RCC 7860 (cell line): ENCODE data around the gene SUSD4.
"Not testable (repeated sequence)": the region's sequence is repeated elsewhere in the genome, so short reads cannot be mapped to it uniquely, and the experiment has no call there.

Source experiments
- DNase-seq: peaks from one replicate; pipeline ENCODE4 v3.0.0-alpha.2; 2015; ENCODE audit warnings: low spot score
- FAIRE-seq: peaks from 2 replicates; lab custom pipeline; 2012; peaks lifted over from hg19 to GRCh38; lab: Jason Lieb, UNC

SUSD4 gene, protein sequence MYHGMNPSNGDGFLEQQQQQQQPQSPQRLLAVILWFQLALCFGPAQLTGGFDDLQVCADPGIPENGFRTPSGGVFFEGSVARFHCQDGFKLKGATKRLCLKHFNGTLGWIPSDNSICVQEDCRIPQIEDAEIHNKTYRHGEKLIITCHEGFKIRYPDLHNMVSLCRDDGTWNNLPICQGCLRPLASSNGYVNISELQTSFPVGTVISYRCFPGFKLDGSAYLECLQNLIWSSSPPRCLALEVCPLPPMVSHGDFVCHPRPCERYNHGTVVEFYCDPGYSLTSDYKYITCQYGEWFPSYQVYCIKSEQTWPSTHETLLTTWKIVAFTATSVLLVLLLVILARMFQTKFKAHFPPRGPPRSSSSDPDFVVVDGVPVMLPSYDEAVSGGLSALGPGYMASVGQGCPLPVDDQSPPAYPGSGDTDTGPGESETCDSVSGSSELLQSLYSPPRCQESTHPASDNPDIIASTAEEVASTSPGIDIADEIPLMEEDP

DNA sequence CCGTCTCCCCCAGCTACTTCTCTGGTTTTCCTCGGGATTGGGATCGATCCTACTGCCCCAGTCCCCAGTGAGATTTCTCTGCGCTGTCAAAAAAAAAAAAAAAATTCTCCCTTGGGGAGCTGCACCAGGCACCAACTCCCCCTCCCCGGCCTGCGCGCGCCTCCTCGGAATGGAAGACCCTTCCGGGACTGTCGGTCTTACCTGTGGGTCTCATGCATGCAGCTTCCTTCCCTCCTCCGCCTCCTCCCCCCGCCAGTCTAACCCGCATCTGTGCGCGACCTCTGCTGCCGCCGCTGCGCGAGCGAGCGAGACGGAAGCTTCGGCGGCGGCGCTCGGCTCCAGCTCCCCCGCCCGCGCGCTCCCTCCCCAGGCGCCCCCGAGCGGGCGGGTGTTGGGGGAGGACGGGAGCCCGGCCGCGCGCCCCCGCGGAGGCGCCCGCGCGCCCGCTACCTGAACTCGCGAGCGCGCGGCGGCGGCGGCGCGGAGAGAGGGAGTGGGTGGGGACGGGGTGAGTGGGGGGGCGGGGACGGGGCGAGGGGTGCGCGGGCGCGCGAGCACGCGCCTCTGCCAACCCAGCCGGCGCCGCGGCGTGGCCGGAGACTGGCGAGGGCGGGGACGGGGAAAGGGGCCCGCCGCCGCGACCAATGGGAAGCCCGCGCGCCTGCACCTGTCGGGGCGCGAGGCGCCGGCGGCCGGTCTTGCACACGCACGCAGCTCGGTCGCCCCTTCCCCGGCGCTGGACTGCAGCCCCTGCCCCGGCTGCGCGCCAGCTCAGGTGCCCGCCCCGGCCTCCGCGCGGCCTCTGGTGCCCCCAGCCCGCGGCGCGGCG is at the start of gene SUSD4:
Gene SUSD4, minus strand, starts transcription at position 321 of the 829 bp plus-strand sequence. CDS start 751 bp downstream, outside the sequence.
- FAIRE-seq (no peak), DNase-seq (peak; percentile 11)

DNA sequence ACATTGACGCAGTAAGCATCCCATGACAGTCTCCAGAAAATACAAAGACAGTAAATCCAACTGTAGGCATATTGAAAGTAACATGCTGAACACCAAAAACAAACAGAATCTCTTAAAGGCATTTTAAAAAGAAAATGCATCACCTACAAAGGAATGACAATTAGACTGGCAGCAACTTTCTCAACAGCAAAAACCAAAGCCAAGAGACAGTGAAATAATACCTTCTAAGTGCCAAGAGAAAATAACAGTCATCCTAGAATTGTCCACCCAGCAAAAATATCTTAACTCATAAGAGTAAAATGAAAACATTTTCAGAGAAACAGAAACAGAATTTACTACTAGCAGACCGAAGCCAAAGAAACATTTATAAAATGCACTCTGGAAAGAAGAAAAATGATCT is 49.2 kb upstream of the SUSD4 start:
- DNase-seq = no peak
- no peak for FAIRE-seq

DNA sequence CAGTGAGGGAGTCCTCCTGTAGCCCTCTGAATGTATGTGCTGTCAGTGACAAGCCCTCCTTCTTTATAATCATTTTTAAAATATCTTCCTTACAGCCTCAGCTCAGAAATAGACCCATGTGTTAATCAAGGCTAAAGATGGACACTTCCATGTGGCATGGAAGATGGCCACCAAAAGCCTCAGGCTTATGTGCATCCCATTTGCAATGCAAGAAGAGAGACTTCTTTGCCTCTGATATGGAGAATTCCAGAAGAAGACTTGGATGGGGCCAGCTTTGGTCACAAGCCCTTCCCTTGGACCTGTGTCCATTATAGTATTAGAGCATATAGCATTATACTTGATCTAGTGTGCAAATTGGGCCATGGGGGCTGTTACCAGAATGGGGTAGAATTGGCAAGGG is 47.7 kb upstream of the SUSD4 start:
- no peak for FAIRE-seq
- DNase-seq = no peak

DNA sequence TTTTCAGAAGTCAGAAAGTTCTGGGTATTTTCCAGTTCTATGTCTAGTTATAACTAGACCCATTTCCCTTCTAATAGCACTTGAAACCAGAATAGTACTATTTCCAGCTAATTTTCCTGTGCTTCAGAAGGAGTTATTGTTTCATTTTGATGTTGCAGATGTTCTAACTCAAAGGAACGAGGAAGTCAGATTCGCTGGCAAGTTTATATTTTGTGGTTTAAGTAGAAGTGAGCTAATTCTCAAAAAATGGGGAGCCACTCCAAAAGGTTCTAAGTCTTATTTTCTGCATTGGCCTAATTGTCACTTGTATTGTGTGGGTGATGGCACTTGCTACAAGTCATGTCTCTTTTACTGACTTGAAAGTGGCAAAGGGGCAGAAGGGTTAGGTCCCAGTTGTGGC is 47.3 kb upstream of the SUSD4 start:
- no peak for FAIRE-seq
- no peak for DNase-seq

- no peak for DNase-seq
- FAIRE-seq = no peak
Measured at GRCh38 chr1:223410036-223410435, 46.1 kb upstream of the SUSD4 start.

DNA sequence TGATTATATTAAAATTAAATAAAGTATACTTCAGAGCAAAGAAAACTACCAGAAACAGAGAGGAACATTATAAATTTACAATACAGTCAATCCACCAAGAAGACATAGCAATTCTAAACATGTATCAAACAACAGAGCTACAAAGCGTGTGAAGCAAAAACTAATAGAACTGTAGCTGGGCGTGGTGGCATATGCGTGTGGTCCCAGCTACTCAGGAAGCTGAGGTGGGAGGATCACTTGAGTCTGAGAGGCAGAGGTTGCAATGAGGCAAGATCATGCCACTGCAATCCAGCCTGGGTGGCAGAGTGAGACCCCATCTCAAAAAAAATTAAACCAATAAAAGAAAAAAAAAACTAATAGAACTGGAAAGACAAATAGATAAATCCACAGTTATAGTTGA is 41.5 kb upstream of the SUSD4 start:
- FAIRE-seq (no peak), DNase-seq (no peak)

GRCh38 chr1:223403184-223403815 is 39.3 kb upstream of the SUSD4 start:
- DNase-seq (no peak), FAIRE-seq (peak; percentile 10)

GRCh38 chr1:223402790-223403142 is 38.8 kb upstream of the SUSD4 start:
- FAIRE-seq = no peak
- DNase-seq = no peak

DNA sequence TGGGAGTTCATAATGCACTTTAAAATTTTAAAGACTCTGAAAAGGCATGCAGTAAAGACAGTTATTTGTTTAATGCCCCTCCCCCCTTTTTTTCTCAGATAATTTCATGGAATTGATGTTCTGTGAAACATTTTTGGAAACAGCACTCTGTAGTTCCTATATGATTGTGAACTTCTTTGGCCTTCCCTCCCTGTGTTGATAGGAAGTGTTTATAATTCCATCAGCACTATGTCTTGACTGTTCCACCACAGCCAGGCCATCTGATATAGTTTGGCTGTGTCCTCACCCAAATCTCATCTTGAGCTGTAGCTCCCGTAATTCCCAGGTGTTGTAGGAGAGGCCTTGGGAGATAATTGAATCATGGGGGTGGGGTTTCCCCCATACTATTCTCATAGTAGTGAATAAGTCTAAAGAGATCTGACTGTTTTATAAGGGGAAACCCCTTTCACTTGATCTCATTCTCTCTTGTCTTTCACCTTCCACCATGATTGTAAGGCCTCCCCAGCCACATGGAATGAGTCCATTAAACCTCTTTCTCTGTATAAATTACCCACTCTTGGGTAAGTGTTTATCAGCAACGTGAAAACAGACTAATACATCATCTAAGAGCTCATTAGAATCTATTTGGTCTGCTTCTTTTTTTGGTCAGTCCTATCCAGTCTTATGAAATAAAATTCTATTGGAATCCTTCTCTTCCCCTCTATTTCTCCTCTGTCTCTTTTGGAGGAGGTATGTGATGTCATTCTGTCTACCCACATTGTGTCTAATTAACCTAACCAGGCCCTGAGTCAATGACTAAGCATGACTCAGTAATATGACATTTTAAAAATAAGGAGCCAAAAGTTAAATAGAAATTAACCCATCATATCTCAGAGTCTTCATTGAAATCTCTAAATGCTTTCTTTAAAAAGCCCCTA is 38.2 kb upstream of the SUSD4 start:
- FAIRE-seq (peak; percentile 98), DNase-seq (peak; percentile 82)

- FAIRE-seq, DNase-seq: not testable (repeated sequence)
Measured at GRCh38 chr1:223399393-223399792, 35.4 kb upstream of the SUSD4 start.

- DNase-seq (no peak), FAIRE-seq (no peak)
Measured at GRCh38 chr1:223394706-223395105, 30.7 kb upstream of the SUSD4 start.

GRCh38 chr1:223394242-223394641 is 30.3 kb upstream of the SUSD4 start:
- DNase-seq (no peak), FAIRE-seq (no peak)

DNA sequence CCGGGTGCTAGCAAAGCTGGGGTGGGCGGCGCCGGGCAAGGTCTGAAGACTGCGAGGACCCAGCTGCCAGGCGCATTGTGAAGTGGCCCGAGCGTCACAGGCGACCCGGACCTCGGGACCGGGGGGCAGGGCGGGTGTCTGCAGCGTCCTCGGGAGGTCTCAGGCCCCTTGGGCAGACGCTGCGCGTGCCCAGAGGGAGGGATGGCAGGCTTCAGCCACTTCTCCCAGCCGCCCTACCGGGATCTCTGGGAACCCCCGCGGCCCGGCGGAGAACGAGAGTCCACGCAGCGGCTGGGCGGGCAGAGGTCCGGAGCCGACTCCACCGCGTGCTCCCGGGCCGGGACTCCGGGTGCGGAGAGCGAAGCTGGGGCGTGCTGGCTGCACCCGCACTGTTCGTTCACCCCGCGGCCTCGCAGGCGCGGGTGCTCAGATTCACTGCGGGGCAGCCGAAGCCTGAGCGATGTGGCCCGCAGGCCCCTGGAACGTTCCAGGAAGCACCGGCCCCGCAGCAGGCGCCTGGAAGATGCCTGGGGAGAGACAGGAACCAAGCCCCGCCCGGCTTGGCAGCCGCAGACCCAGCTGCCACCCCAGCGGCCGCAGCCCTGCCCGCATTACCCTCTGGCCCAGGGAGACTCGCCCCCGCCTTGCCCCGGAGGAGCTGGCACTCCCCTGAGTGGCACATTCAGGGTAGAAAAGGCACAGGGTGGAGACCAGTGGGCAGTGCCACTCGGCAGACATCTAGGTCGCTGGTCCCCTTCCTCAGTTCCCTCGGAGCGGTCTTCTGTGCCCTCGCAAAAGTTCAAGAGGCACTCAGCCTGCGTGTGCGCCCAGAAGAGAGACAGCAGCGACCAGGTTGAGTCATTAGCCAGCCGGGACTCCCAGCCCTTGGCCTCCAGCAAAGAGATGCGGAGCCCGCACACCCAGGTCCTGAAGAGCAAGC is 29.6 kb upstream of the SUSD4 start, which contains the start of gene CCDC185:
Gene CCDC185, plus strand, starts transcription at position 141 of the 940 bp plus-strand sequence. Its CDS starts 61 bp downstream, at position 202.
- DNase-seq (no peak), FAIRE-seq (no peak)

- no peak for DNase-seq
- no peak for FAIRE-seq
Measured at GRCh38 chr1:223390618-223391017, 26.6 kb upstream of the SUSD4 start.

GRCh38 chr1:223386013-223386412 is 22.0 kb upstream of the SUSD4 start:
- DNase-seq (no peak), FAIRE-seq (no peak)

DNA sequence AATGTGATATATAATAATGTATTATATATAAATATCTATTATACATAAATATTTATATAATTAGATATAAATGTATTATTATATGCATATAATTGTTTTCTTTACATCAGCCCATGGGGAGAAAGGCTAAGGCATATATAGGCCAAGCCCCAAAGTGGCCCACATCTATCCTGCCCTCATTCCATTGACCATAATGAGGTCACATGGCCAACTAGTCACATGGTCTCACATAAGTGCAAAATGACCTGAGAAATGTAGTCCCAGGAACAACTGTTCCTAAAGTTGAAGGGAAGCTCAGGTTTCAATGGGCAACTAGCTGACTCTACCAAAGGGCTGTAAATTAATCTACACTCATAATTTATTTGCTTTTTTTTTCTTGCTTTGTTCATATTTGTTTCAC is 14.8 kb upstream of the SUSD4 start:
- FAIRE-seq = no peak
- no peak for DNase-seq

DNA sequence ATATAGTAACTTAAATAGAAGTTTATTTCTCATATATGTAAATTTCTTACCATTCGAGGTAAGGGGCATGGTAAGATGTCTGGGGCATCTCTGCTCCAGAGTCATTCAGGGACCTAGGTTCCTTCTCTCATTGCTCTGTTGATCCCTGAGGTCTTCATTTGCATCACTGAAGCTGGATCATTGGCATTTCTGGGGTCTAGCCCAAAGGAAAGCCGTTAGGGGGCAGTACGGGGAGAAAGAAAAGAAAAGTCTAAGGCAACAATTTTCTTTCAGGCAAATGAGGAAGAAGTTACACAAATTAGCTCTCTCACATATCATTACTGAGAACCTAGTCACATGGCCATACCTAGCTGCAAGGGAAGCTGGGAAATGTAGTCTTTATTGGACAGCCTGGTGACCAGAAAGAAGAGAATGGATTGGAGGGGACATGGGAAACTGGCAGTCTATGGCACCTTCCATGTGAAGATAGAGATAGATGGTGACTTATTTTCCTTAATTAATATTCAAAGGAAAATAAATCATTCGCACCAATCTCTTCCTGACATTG is 10.2 kb upstream of the SUSD4 start:
- no peak for DNase-seq

DNA sequence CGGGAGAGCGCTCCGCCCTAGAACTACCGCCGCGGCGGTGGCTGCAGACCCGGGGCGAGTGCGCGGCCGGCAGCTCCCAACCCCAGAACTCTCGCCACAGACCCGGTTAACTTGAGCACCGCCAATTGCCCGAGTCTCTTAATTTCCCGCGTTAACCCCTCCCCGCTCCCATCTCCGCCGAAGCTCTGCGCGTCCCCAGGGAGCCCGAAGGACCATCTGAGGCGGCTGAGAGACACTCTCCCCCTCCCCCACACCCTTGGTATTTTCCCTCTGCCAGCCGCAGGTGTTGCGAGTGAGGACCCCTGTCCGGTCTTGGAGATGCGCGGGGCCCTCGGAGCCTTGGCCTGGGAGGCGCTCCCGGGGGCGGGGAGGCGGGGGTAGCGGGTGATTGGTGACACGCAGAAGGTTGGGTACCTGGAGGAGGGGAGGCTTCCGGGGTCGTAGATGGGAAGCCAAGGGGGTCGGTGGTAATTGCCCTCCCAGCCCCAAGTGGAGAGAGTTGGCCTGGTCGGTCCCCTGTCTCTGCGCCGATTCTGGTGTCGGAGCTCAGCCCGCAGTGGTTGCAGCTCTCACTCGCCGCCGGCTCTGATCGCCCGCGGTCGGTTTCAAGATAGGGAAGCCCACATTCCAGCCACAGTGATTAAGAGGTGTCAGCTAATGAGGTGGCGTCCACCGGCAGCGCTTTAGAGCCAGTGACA is 858 bp upstream of the SUSD4 start:
- DNase-seq = no peak

More for the DNA sequence above, 10.2 kb upstream of the SUSD4 start:
- no peak for FAIRE-seq

More for the DNA sequence above, 858 bp upstream of the SUSD4 start:
- no peak for FAIRE-seq
